ENCODE measurements around the gene SLC6A18.

SLC6A18 gene

GRCh38 chr5:1276930-1277329 is 51.7 kb downstream of the SLC6A18 start:
- TF ChIP-seq CTCF (IDR thresholded peaks at IDR 0.05; ENCODE audit: low read depth, low read length, missing control alignments), result no peak
- H3K4me3 ChIP-seq (ENCODE audit: low read depth, low read length), result no peak overlapping the region
- DNase-seq (ENCODE audit: low read depth), result no peak

- H3K4me3 ChIP-seq (ENCODE audit: low read depth, low read length), result no peak overlapping the region
- no peak for DNase-seq (ENCODE audit: low read depth)
- TF ChIP-seq CTCF (IDR thresholded peaks at IDR 0.05; ENCODE audit: low read depth, low read length, missing control alignments), result no peak
Measured at GRCh38 chr5:1277331-1277730, 52.1 kb downstream of the SLC6A18 start.

- no peak for TF ChIP-seq CTCF (IDR thresholded peaks at IDR 0.05; ENCODE audit: low read depth, low read length, missing control alignments)
- DNase-seq (ENCODE audit: low read depth), result no peak
- H3K4me3 ChIP-seq (ENCODE audit: low read depth, low read length), result no peak overlapping the region
Measured at GRCh38 chr5:1277781-1278180, 52.6 kb downstream of the SLC6A18 start.

GRCh38 chr5:1278216-1278615 is 53.0 kb downstream of the SLC6A18 start:
- no peak for DNase-seq (ENCODE audit: low read depth)
- H3K4me3 ChIP-seq (ENCODE audit: low read depth, low read length), result no peak overlapping the region
- TF ChIP-seq CTCF (IDR thresholded peaks at IDR 0.05; ENCODE audit: low read depth, low read length, missing control alignments), result no peak

GRCh38 chr5:1278656-1279442 is 53.7 kb downstream of the SLC6A18 start:
- no peak for TF ChIP-seq CTCF (IDR thresholded peaks at IDR 0.05; ENCODE audit: low read depth, low read length, missing control alignments)
- H3K4me3 ChIP-seq (ENCODE audit: low read depth, low read length), result no peak overlapping the region
- no peak for DNase-seq (ENCODE audit: low read depth)

GRCh38 chr5:1279443-1280151 is 54.4 kb downstream of the SLC6A18 start:
- TF ChIP-seq CTCF (IDR thresholded peaks at IDR 0.05; ENCODE audit: low read depth, low read length, missing control alignments), result no peak
- no peak for DNase-seq (ENCODE audit: low read depth)
- H3K4me3 ChIP-seq (ENCODE audit: low read depth, low read length), result no peak overlapping the region

Data from GM12864 (cell line).